Testis (tissue), 2 donors: ENCODE data around the gene MYOG.

ENCODE experiments used
- POLR2A ChIP-seq: fragments of 450-650 bp; IDR thresholded peaks from one replicate; pipeline ENCODE4 v1.6.1; 2017; ENCODE audit warnings: antibody characterized with exemption, mild to moderate bottlenecking, moderate library complexity
- TF ChIP-seq, protein P1 (sequence below), 3 experiments: fragments of 450-650 bp in 2 of 3; fragments of 200-600 bp in 1 of 3; sonication (generic) in 1 of 3; IDR thresholded peaks; one replicate each; pipeline ENCODE4 v1.5.1; 2016 to 2019; ENCODE audit warnings: antibody characterized with exemption in 3 of 3, mild to moderate bottlenecking in 2 of 3, moderate library complexity in 1 of 3

DNA sequence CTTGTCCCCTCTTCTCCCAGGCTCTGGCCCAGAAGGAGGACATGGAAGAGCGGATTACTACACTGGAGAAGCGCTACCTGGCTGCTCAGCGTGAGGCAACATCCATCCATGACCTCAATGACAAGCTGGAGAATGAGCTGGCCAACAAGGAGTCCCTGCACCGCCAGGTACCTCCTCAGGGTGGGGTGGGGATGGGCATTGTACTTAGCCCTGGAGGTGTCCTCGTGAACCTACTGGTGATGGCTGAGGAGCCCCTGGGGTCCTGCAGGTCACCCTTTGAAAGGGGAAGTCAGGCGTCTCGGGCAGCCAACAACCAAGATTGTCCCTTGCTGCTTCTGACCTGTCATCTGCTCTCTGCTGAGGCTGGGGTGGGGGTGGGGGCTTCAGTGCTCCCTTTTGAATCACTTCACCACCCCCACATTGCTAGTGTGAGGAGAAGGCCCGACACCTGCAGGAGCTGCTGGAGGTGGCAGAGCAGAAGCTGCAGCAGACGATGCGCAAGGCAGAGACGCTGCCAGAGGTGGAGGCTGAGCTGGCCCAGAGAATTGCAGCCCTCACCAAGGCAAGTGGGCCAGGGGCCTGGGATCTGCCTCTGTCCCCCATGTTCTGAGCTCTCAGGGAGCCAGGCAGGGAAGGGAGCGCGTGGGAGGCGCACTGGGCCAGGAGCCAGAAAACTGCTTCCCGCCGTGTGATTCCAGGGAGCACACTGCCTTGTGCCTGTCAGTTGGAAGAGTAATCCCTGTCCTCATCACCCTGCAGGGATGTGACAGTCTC lies 39.8 kb downstream of the MYOG start:
- TF ChIP-seq, protein P1, sequence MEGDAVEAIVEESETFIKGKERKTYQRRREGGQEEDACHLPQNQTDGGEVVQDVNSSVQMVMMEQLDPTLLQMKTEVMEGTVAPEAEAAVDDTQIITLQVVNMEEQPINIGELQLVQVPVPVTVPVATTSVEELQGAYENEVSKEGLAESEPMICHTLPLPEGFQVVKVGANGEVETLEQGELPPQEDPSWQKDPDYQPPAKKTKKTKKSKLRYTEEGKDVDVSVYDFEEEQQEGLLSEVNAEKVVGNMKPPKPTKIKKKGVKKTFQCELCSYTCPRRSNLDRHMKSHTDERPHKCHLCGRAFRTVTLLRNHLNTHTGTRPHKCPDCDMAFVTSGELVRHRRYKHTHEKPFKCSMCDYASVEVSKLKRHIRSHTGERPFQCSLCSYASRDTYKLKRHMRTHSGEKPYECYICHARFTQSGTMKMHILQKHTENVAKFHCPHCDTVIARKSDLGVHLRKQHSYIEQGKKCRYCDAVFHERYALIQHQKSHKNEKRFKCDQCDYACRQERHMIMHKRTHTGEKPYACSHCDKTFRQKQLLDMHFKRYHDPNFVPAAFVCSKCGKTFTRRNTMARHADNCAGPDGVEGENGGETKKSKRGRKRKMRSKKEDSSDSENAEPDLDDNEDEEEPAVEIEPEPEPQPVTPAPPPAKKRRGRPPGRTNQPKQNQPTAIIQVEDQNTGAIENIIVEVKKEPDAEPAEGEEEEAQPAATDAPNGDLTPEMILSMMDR (IDR thresholded peaks at IDR 0.05): no peak
- TF ChIP-seq POLR2A: no peak
